GM12878 (cell line): ENCODE data around the gene MYO16. TPM values are rescaled to one million over a fixed set of nuclear protein-coding genes. Genes with fewer than 3 reads are reported as not detected.

Experiments used
- ATAC-seq: fragments of 200-7000 bp; cut with Tn5 transposase; 3 replicates; pipeline ENCODE4 v1.9.1; 2020; ENCODE audit warnings: mild to moderate bottlenecking, moderate library complexity
- BruUV-seq: library from RNA; stranded (reverse); fragments of 400-500 nt; replicated peaks from 2 replicates; lab custom pipeline; 2021; lab: Mats Ljungman, UMichigan
- CTCF ChIA-PET: fragments of 300-600 bp; sonication (Branson Sonifier 250); formaldehyde crosslinking; extraction: SDS; loops from one replicate; lab custom pipeline; 2021; ENCODE audit warnings: inconsistent platforms; lab: Yijun Ruan, JAX
- POLR2A ChIA-PET: fragments of 350-600 bp; formaldehyde crosslinking; extraction: SDS; loops from one replicate; lab custom pipeline; 2021; ENCODE audit warnings: inconsistent platforms; lab: Charles Lee
- RAD21 ChIA-PET: fragments of 300-600 bp; sonication (Branson Sonifier 250); formaldehyde crosslinking; loops from one replicate; lab custom pipeline; 2023; ENCODE audit warnings: antibody characterized with exemption; ENCODE audit not compliant: unreplicated experiment; lab: Charles Lee
- SMC1A ChIA-PET: fragments of 300-600 bp; sonication (Branson Sonifier 250); formaldehyde crosslinking; loops from one replicate; lab custom pipeline; 2023; ENCODE audit not compliant: unreplicated experiment, uncharacterized antibody; lab: Charles Lee
- DNase-seq: peaks from one replicate; pipeline ENCODE4 v3.0.0-alpha.2; 2011; ENCODE audit warnings: low read depth, low spot score
- FAIRE-seq: peaks from 3 replicates; lab custom pipeline; 2011; peaks lifted over from hg19 to GRCh38; lab: Jason Lieb, UNC
- H2AFZ ChIP-seq: 2 replicates; pipeline ENCODE4 v1.6.0; 2011; ENCODE audit warnings: low read depth, low read length, control low read depth; ENCODE audit not compliant: control insufficient read depth
- H3K27ac ChIP-seq: 2 replicates; pipeline ENCODE4 v1.5.1; 2011; ENCODE audit warnings: control low read depth; ENCODE audit not compliant: control insufficient read depth, insufficient read depth
- H3K27me3 ChIP-seq, 2 experiments: replicated peaks in 1 of 2; 2 replicates each; pipeline versions ENCODE4 v1.6.0 to v1.6.1; 2011; ENCODE audit warnings: low read length in 1 of 2; ENCODE audit not compliant: control insufficient read depth in 2 of 2, insufficient read depth in 2 of 2
- H3K36me3 ChIP-seq, 2 experiments: 2 replicates each; pipeline ENCODE4 v1.5.1; 2011; ENCODE audit warnings: low read length in 1 of 2; ENCODE audit not compliant: control insufficient read depth in 2 of 2, insufficient read depth in 2 of 2
- H3K4me1 ChIP-seq: 2 replicates; pipeline ENCODE4 v1.6.1; 2011; ENCODE audit warnings: mild to moderate bottlenecking, low read length, moderate library complexity, mixed read lengths; ENCODE audit not compliant: control insufficient read depth, insufficient read depth
- H3K4me2 ChIP-seq: 2 replicates; pipeline ENCODE4 v1.6.0; 2011; ENCODE audit warnings: control low read depth; ENCODE audit not compliant: control insufficient read depth, insufficient read depth
- H3K4me3 ChIP-seq: fragments of 200-600 bp; sonication (generic); 2 replicates; pipeline ENCODE4 v1.5.1; 2016
- H3K79me2 ChIP-seq: 2 replicates; pipeline ENCODE4 v1.6.0; 2011; ENCODE audit warnings: low read length; ENCODE audit not compliant: control insufficient read depth, insufficient read depth
- H3K9ac ChIP-seq: 2 replicates; pipeline ENCODE4 v1.8.0; 2011; ENCODE audit warnings: low read length, control low read depth, mixed read lengths; ENCODE audit not compliant: control insufficient read depth, insufficient read depth
- H3K9me3 ChIP-seq: replicated peaks from 3 replicates; pipeline ENCODE4 v1.5.1; 2011; ENCODE audit warnings: mild to moderate bottlenecking, low read length; ENCODE audit not compliant: control insufficient read depth, insufficient read depth
- H4K20me1 ChIP-seq: 2 replicates; pipeline ENCODE4 v1.6.0; 2011; ENCODE audit not compliant: control insufficient read depth, insufficient read depth
- BMI1 ChIP-seq: fragments of 450-650 bp; IDR thresholded peaks from 2 replicates; pipeline ENCODE4 v1.6.1; 2016; ENCODE audit warnings: mild to moderate bottlenecking, moderate library complexity, borderline replicate concordance
- CREB1 ChIP-seq: IDR thresholded peaks from 2 replicates; pipeline ENCODE4 v1.6.1; 2012; ENCODE audit warnings: low read depth, mild to moderate bottlenecking, inconsistent platforms
- MXI1 ChIP-seq: fragments of 150-350 bp; IDR thresholded peaks from 2 replicates; pipeline ENCODE4 v1.6.1; 2011; ENCODE audit warnings: low read depth, mild to moderate bottlenecking, inconsistent platforms, low read length, improper control_type of control experiment
- POU2F2 ChIP-seq: IDR thresholded peaks from 3 replicates; pipeline ENCODE4 v1.6.1; 2011; ENCODE audit warnings: low read depth, mild to moderate bottlenecking, low read length, borderline replicate concordance
- SREBF1 ChIP-seq: IDR thresholded peaks from 2 replicates; pipeline ENCODE4 v1.6.1; 2012; ENCODE audit warnings: mild to moderate bottlenecking, low read length
- YBX1 ChIP-seq: fragments of 450-650 bp; IDR thresholded peaks from 2 replicates; pipeline ENCODE4 v1.6.1; 2016; ENCODE audit warnings: antibody characterized with exemption
- ZNF207 ChIP-seq: fragments of 450-650 bp; IDR thresholded peaks from 2 replicates; pipeline ENCODE4 v1.6.1; 2014; ENCODE audit warnings: antibody characterized with exemption, mild to moderate bottlenecking, borderline replicate concordance
- ZNF274 ChIP-seq: IDR thresholded peaks from one replicate; pipeline ENCODE4 v1.8.0; 2011; ENCODE audit not compliant: insufficient read length, insufficient read depth
- WGBS: methylation state at CpG from one replicate; pipeline ENCODE4 v1.1.6; 2016; ENCODE audit warnings: low lambda C conversion rate; ENCODE audit not compliant: insufficient replicate concordance, insufficient coverage; ENCODE audit errors: missing lambda C conversion rate; 5-methylcytosine and 5-hydroxymethylcytosine counted together
- in situ Hi-C: fragments of 300-500 bp; cut with MboI; formaldehyde crosslinking; loops from 9 replicates; pipeline ENCODE4 v1.14.3; 2018; ENCODE audit warnings: mixed read lengths
- intact Hi-C: fragments of 100-400 bp; cut with micrococcal nuclease; formaldehyde crosslinking; loops from one replicate; pipeline ENCODE4 v1.14.2; 2022; ENCODE audit not compliant: unreplicated experiment
- polyA plus RNA-seq, 11 experiments: library from polyadenylated mRNA; depleted of rRNA in 4 of 11; unstranded in 6 of 11; stranded (reverse) in 5 of 11; fragments of >200 nt; fragmentation: Nextera tagmentation in 4 of 11; fragmentation: Illumina TruSeq in 1 of 11; extraction: Ambion mirVana in 4 of 11; extraction: Trizol in 1 of 11; gene quantifications; 1 replicate in 1 of 11; 2 replicates in 10 of 11; pipeline versions ENCODE4 v1.2.1 to v1.2.3, GENCODE V29; 2011 to 2016; ENCODE audit warnings: inconsistent platforms in 2 of 11, missing spikeins in 2 of 11, low read depth in 1 of 11
- total RNA-seq, 4 experiments: library from RNA; depleted of rRNA in 3 of 4; stranded (reverse); fragments of >200 nt in 3 of 4; fragmentation: Illumina TruSeq in 1 of 4; extraction: Trizol in 1 of 4; gene quantifications; 2 replicates each; pipeline versions ENCODE4 v1.2.1 to v1.2.3, GENCODE V29; 2013 to 2021
- TF ChIP-seq, protein P1 (sequence below): fragments of 450-650 bp; IDR thresholded peaks from 2 replicates; pipeline ENCODE4 v1.6.1; 2014; ENCODE audit warnings: mild to moderate bottlenecking
- TF ChIP-seq, protein P2 (sequence below): fragments of 450-650 bp; IDR thresholded peaks from 2 replicates; pipeline ENCODE4 v1.6.1; 2016; ENCODE audit warnings: mild to moderate bottlenecking

MYO16 gene
- total and polyA plus RNA-seq, 10 of the 15 experiments (the other 5 are each of a cell fraction or from before 2014, with no cell fraction given), result under 0.01 to 1.7 (median 0.05) TPM; not detected in 4

- Histone ChIP-seq H3K79me2 (no peaks in the 10 kb centered on the region), H3K4me1 (no peaks in the 10 kb centered on the region), H3K4me3 (no peak overlapping the region), H2AFZ (no peak overlapping the region), H3K27me3 (no peaks in the 10 kb centered on the region), H3K4me2 (no peak overlapping the region), H3K9me3 (peaks cover 1% of the 10 kb centered on the region; the same call in 1 of the 3 replicates), H3K27ac (no peak overlapping the region), H4K20me1 (no peaks in the 10 kb centered on the region), H3K9ac (no peak overlapping the region), H3K36me3 (no peaks in the 10 kb centered on the region)
- ChIA-PET CTCF (no interaction called here), SMC1A (interaction anchor here (1.2 kb wide), 1 partner anchor 32 kb away, joined by 3 read pairs; no protein-coding TSS in a partner anchor), POLR2A (no interaction called here), RAD21 (no interaction called here)
- BruUV-seq, result no TSS peak
- intact Hi-C loops (no loop called here), in situ Hi-C loops (no loop called here)
- no peak for ATAC-seq
- no peak for DNase-seq
- 17% methylated on average over 2 of the region's 2 CpGs for WGBS
- TF ChIP-seq MXI1 (no peak), CREB1 (no peak), YBX1 (no peak), BMI1 (no peak), ZNF274 (no peak), ZNF207 (no peak), SREBF1 (no peak), POU2F2 (no peak)
- TF ChIP-seq, protein P1, sequence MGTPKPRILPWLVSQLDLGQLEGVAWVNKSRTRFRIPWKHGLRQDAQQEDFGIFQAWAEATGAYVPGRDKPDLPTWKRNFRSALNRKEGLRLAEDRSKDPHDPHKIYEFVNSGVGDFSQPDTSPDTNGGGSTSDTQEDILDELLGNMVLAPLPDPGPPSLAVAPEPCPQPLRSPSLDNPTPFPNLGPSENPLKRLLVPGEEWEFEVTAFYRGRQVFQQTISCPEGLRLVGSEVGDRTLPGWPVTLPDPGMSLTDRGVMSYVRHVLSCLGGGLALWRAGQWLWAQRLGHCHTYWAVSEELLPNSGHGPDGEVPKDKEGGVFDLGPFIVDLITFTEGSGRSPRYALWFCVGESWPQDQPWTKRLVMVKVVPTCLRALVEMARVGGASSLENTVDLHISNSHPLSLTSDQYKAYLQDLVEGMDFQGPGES, result no peak
- TF ChIP-seq, protein P2, sequence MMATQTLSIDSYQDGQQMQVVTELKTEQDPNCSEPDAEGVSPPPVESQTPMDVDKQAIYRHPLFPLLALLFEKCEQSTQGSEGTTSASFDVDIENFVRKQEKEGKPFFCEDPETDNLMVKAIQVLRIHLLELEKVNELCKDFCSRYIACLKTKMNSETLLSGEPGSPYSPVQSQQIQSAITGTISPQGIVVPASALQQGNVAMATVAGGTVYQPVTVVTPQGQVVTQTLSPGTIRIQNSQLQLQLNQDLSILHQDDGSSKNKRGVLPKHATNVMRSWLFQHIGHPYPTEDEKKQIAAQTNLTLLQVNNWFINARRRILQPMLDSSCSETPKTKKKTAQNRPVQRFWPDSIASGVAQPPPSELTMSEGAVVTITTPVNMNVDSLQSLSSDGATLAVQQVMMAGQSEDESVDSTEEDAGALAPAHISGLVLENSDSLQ, result no peak
- FAIRE-seq, result no peak
These were observed 23.0 kb upstream of the MYO16 start for GRCh38 chr13:108606424-108606823.
